Fibroblast of lung (primary cell): Measurements from ENCODE around the gene MPP3. TPM values are rescaled to one million over a fixed set of nuclear protein-coding genes. Genes with fewer than 3 reads are reported as not detected.
"Not testable (repeated sequence)": the region's sequence is repeated elsewhere in the genome, so short reads cannot be mapped to it uniquely, and the experiment has no call there.

Experiments used
- DNase-seq, 2 donors: peaks; one replicate each; pipeline versions ENCODE4 v3.0.0 to v3.0.0-alpha.2; 2010; ENCODE audit warnings: low read depth in 2 of 2
- H2AFZ ChIP-seq: 2 replicates; pipeline ENCODE4 v1.5.1; 2012; ENCODE audit warnings: low read length, control low read depth, inconsistent platforms
- H3K27ac ChIP-seq: 2 replicates; pipeline ENCODE4 v1.5.1; 2011; ENCODE audit warnings: low read length, control low read depth; ENCODE audit not compliant: insufficient read depth
- H3K27me3 ChIP-seq: 2 replicates; pipeline ENCODE4 v1.5.1; 2011; ENCODE audit warnings: mild to moderate bottlenecking, low read length; ENCODE audit not compliant: control insufficient read depth, insufficient read depth
- H3K36me3 ChIP-seq: 2 replicates; pipeline ENCODE4 v1.5.1; 2011; ENCODE audit warnings: low read length; ENCODE audit not compliant: control insufficient read depth, insufficient read depth
- H3K4me1 ChIP-seq: 2 replicates; pipeline ENCODE4 v1.5.1; 2011; ENCODE audit warnings: low read length; ENCODE audit not compliant: control insufficient read depth, insufficient read depth; ENCODE audit errors: extremely low read depth
- H3K4me2 ChIP-seq: 2 replicates; pipeline ENCODE4 v1.5.1; 2011; ENCODE audit warnings: low read length, control low read depth; ENCODE audit not compliant: insufficient read depth; ENCODE audit errors: extremely low read depth
- H3K4me3 ChIP-seq, 4 experiments: fragments of 200-600 bp in 1 of 4; sonication (generic) in 1 of 4; replicated peaks in 1 of 4; 2 replicates each; pipeline ENCODE4 v1.5.1; 2011 to 2016; ENCODE audit warnings: low read length in 4 of 4, low read depth in 3 of 4, mild to moderate bottlenecking in 3 of 4, control low read depth in 2 of 4, inconsistent platforms in 1 of 4, mixed read lengths in 1 of 4; ENCODE audit not compliant: insufficient read depth in 1 of 4; ENCODE audit errors: control extremely low read depth in 1 of 4
- H3K79me2 ChIP-seq: 2 replicates; pipeline ENCODE4 v1.5.1; 2012; ENCODE audit warnings: mild to moderate bottlenecking, low read length, inconsistent platforms; ENCODE audit not compliant: control insufficient read depth, insufficient read depth
- H3K9ac ChIP-seq: 2 replicates; pipeline ENCODE4 v1.5.1; 2011; ENCODE audit warnings: mild to moderate bottlenecking, low read length, control low read depth; ENCODE audit not compliant: insufficient read depth
- H3K9me3 ChIP-seq: 2 replicates; pipeline ENCODE4 v1.5.1; 2012; ENCODE audit warnings: low read depth, low read length; ENCODE audit not compliant: control insufficient read depth, insufficient read depth
- H4K20me1 ChIP-seq: 2 replicates; pipeline ENCODE4 v1.5.1; 2011; ENCODE audit warnings: low read length; ENCODE audit not compliant: control insufficient read depth, insufficient read depth; ENCODE audit errors: extremely low read depth
- CTCF ChIP-seq, 2 donors: IDR thresholded peaks in 1 of 2; conservative IDR thresholded peaks in 1 of 2; 1 replicate in 1 of 2; 2 replicates in 1 of 2; pipeline ENCODE4 v1.5.1; 2011 to 2012; ENCODE audit warnings: low read length in 2 of 2, control low read depth in 1 of 2, inconsistent platforms in 1 of 2, low read depth in 1 of 2, mild to moderate bottlenecking in 1 of 2
- EZH2 ChIP-seq: IDR thresholded peaks from 2 replicates; pipeline ENCODE4 v1.5.1; 2012; ENCODE audit warnings: low read length, control low read depth, mild to moderate bottlenecking; ENCODE audit errors: missing control alignments
- polyA plus RNA-seq, 2 donors: library from polyadenylated mRNA; depleted of rRNA in 1 of 2; stranded (reverse) in 1 of 2; unstranded in 1 of 2; fragments of >200 nt; gene quantifications; 2 replicates each; pipeline ENCODE4 v1.2.1, GENCODE V29; 2011 to 2012; ENCODE audit warnings: missing spikeins in 1 of 2
- total RNA-seq: library from RNA; depleted of rRNA; stranded (reverse); fragments of >200 nt; gene quantifications from 2 replicates; pipeline ENCODE4 v1.2.1, GENCODE V29; 2014

Gene MPP3
- total and polyA plus RNA-seq, 2 donors (not counting 1 experiment from before 2014, with no cell fraction given): 4.6 to 6.9 TPM

GRCh38 chr17:43844241-43844640 is 11.3 kb upstream of the MPP3 start:
- H3K36me3 ChIP-seq: no peaks in the 10 kb centered on the region
- no peak overlapping the region for H3K9ac ChIP-seq
- no peak overlapping the region for H3K4me3 ChIP-seq
- no peak overlapping the region for H3K27ac ChIP-seq
- H3K79me2 ChIP-seq: no peaks in the 10 kb centered on the region
- peaks cover 4% of the 10 kb centered on the region for H3K27me3 ChIP-seq
- H3K9me3 ChIP-seq: no peaks in the 10 kb centered on the region
- no peaks in the 10 kb centered on the region for H3K4me1 ChIP-seq
- no peak overlapping the region for H3K4me2 ChIP-seq
- H4K20me1 ChIP-seq: no peaks in the 10 kb centered on the region
- no peak overlapping the region for H2AFZ ChIP-seq
- no peak for DNase-seq
- TF ChIP-seq EZH2: no peak
- no peak for TF ChIP-seq CTCF (conservative IDR thresholded peaks at IDR 0.05 in 1 of 2, IDR thresholded peaks at IDR 0.05 in 1 of 2; ENCODE audit: low read depth in 1 of 2, low read length in 2 of 2)

- no peak overlapping the region for H3K4me2 ChIP-seq
- H3K4me1 ChIP-seq: no peaks in the 10 kb centered on the region
- H3K9me3 ChIP-seq: no peaks in the 10 kb centered on the region
- no peak overlapping the region for H2AFZ ChIP-seq
- DNase-seq: no peak
- H3K27me3 ChIP-seq: peaks cover 3% of the 10 kb centered on the region
- no peaks in the 10 kb centered on the region for H3K79me2 ChIP-seq
- no peaks in the 10 kb centered on the region for H4K20me1 ChIP-seq
- H3K36me3 ChIP-seq: no peaks in the 10 kb centered on the region
- no peak overlapping the region for H3K27ac ChIP-seq
- TF ChIP-seq EZH2: no peak
- TF ChIP-seq CTCF (conservative IDR thresholded peaks at IDR 0.05 in 1 of 2, IDR thresholded peaks at IDR 0.05 in 1 of 2; ENCODE audit: low read depth in 1 of 2, low read length in 2 of 2): no peak
- H3K4me3 ChIP-seq: no peak overlapping the region
- no peak overlapping the region for H3K9ac ChIP-seq
These were observed 10.0 kb upstream of the MPP3 start for GRCh38 chr17:43842975-43843325.

- not testable (repeated sequence) for H3K36me3 ChIP-seq, H3K79me2 ChIP-seq, H2AFZ ChIP-seq, H3K4me1 ChIP-seq, H3K9ac ChIP-seq, H4K20me1 ChIP-seq, H3K4me3 ChIP-seq, H3K9me3 ChIP-seq, H3K27ac ChIP-seq, H3K27me3 ChIP-seq, H3K4me2 ChIP-seq
- peak in 1 of 2 donors; percentile 27 for DNase-seq
These were observed 9.4 kb upstream of the MPP3 start for GRCh38 chr17:43842091-43842974.
